H1 (cell line): ENCODE data around the gene CACNA1C.

Experiments used
- CHD2 ChIP-seq: IDR thresholded peaks from 2 replicates; pipeline ENCODE4 v1.6.1; 2012; ENCODE audit warnings: low read length, improper control_type of control experiment
- CTCF ChIP-seq, 3 experiments: IDR thresholded peaks; 1 replicate in 2 of 3; 2 replicates in 1 of 3; pipeline versions ENCODE4 v1.5.1 to v1.6.1; 2011; ENCODE audit warnings: low read length in 3 of 3, mild to moderate bottlenecking in 3 of 3, inconsistent platforms in 2 of 3, low read depth in 1 of 3, moderate library complexity in 1 of 3; ENCODE audit not compliant: insufficient read depth in 1 of 3; ENCODE audit errors: control extremely low read depth in 1 of 3
- JUND ChIP-seq: IDR thresholded peaks from 2 replicates; pipeline ENCODE4 v1.6.1; 2011; ENCODE audit warnings: mild to moderate bottlenecking, improper control_type of control experiment, low read length
- PHF8 ChIP-seq: fragments of 200-600 bp; sonication (generic); conservative IDR thresholded peaks from 2 replicates; pipeline ENCODE4 v1.7.1; 2012; ENCODE audit warnings: low read depth, mild to moderate bottlenecking, inconsistent platforms, low read length, moderate library complexity
- POLR2A ChIP-seq, 2 experiments: IDR thresholded peaks; 1 replicate in 1 of 2; 2 replicates in 1 of 2; pipeline ENCODE4 v1.6.1; 2011; ENCODE audit warnings: low read depth in 2 of 2, low read length in 2 of 2, mild to moderate bottlenecking in 2 of 2; ENCODE audit errors: control extremely low read depth in 1 of 2
- POLR2AphosphoS5 ChIP-seq: IDR thresholded peaks from 2 replicates; pipeline ENCODE4 v1.6.1; 2011; ENCODE audit warnings: low read depth, low read length
- RNF2 ChIP-seq: fragments of 200-900, 300-1000 bp; sonication (generic); IDR thresholded peaks from 2 replicates; pipeline ENCODE4 v1.7.1; 2016; ENCODE audit warnings: borderline replicate concordance, low read depth, mild to moderate bottlenecking, antibody characterized with exemption, low read length; ENCODE audit not compliant: poor library complexity, severe bottlenecking; ENCODE audit errors: missing control alignments
- SRF ChIP-seq: IDR thresholded peaks from 2 replicates; pipeline ENCODE4 v1.6.1; 2011; ENCODE audit warnings: mild to moderate bottlenecking, low read depth, low read length, moderate library complexity
- TAF1 ChIP-seq: IDR thresholded peaks from 2 replicates; pipeline ENCODE4 v1.6.1; 2011; ENCODE audit warnings: mild to moderate bottlenecking, low read depth, low read length

GRCh38 chr12:2722806-2723205, 670.0 kb downstream of the CACNA1C start:
- TF ChIP-seq TAF1 (no peak), POLR2A (IDR thresholded peaks at IDR 0.05; ENCODE audit: control extremely low read depth in 1 of 2, low read depth in 2 of 2, low read length in 2 of 2) (no peak), CTCF (IDR thresholded peaks at IDR 0.05; ENCODE audit: control extremely low read depth in 1 of 3, insufficient read depth in 1 of 3, low read depth in 1 of 3, low read length in 3 of 3) (no peak), POLR2AphosphoS5 (no peak), PHF8 (no peak), CHD2 (no peak), RNF2 (no peak), SRF (no peak), JUND (no peak)
